PC-3 (cell line): ENCODE data around the gene MEGF6.

Experiments used
- EZH2 ChIP-seq: fragments of 300-600 bp; sonication (generic); IDR thresholded peaks from one replicate; pipeline ENCODE4 v1.6.1; 2017; ENCODE audit warnings: antibody characterized with exemption, mild to moderate bottlenecking, low read length; ENCODE audit not compliant: unreplicated experiment
- EZH2phosphoT487 ChIP-seq: fragments of 300-600 bp; sonication (generic); IDR thresholded peaks from 2 replicates; pipeline ENCODE4 v1.6.1; 2018; ENCODE audit warnings: mild to moderate bottlenecking, antibody characterized with exemption, low read length, borderline replicate concordance
- TF ChIP-seq, protein P1 (sequence below): fragments of 300-600 bp; sonication (generic); conservative IDR thresholded peaks from 2 replicates; pipeline ENCODE4 v1.5.1; 2017; ENCODE audit warnings: antibody characterized with exemption, low read depth, mild to moderate bottlenecking, low read length

DNA sequence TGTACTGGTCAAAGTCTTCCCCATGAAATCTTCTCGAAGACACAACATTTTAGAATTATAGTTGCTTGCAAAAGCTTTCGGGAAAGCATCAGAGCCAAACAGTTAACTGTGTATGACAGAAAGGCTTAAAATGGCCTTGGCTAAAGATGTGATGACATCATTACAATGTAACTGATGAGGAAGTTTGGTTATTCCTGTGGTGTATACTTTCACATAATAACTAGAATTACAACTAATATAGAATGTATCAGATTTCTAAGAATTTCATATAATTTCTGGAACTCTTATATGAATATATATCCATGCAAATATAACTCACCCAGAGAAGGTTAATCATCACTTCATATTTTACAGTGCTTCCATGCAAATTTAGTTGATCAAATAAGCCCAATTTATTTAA lies 49.4 kb upstream of the MEGF6 start:
- TF ChIP-seq, protein P1, sequence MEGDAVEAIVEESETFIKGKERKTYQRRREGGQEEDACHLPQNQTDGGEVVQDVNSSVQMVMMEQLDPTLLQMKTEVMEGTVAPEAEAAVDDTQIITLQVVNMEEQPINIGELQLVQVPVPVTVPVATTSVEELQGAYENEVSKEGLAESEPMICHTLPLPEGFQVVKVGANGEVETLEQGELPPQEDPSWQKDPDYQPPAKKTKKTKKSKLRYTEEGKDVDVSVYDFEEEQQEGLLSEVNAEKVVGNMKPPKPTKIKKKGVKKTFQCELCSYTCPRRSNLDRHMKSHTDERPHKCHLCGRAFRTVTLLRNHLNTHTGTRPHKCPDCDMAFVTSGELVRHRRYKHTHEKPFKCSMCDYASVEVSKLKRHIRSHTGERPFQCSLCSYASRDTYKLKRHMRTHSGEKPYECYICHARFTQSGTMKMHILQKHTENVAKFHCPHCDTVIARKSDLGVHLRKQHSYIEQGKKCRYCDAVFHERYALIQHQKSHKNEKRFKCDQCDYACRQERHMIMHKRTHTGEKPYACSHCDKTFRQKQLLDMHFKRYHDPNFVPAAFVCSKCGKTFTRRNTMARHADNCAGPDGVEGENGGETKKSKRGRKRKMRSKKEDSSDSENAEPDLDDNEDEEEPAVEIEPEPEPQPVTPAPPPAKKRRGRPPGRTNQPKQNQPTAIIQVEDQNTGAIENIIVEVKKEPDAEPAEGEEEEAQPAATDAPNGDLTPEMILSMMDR = no peak
- no peak for TF ChIP-seq EZH2
- TF ChIP-seq EZH2phosphoT487 = no peak
